Measurements from ENCODE around the gene PHACTR1.

The PHACTR1 gene

GRCh38 chr6:13248994-13249393 is 532.4 kb downstream of the PHACTR1 start:
- Histone ChIP-seq H4K20me1 (no peaks in the 10 kb centered on the region), H3K9me3 (peaks cover 21% of the 10 kb centered on the region), H3K27me3 (no peaks in the 10 kb centered on the region), H3K4me1 (peaks cover 26% of the 10 kb centered on the region), H3K9ac (no peak overlapping the region), H3K27ac (no peak overlapping the region), H3K36me3 (no peaks in the 10 kb centered on the region), H3K4me2 (no peak overlapping the region), H3K4me3 (no peak overlapping the region)
- no peak for TF ChIP-seq Cebpa-rat (IDR thresholded peaks at IDR 0.05)

GRCh38 chr6:13249817-13250216 is 533.2 kb downstream of the PHACTR1 start:
- no peak for TF ChIP-seq Cebpa-rat (IDR thresholded peaks at IDR 0.05)

GRCh38 chr6:13250703-13251102 is 534.1 kb downstream of the PHACTR1 start:
- 0 out of 2 replicates have a peak overlapping the region, but pooled peaks have one; percentile 5 for H3K4me2 ChIP-seq
- TF ChIP-seq Cebpa-rat (IDR thresholded peaks at IDR 0.05), result no peak
- H3K27me3 ChIP-seq, result no peaks in the 10 kb centered on the region
- no peak overlapping the region for H3K27ac ChIP-seq
- H3K9ac ChIP-seq, result no peak overlapping the region
- no peaks in the 10 kb centered on the region; the same call in 1 of the 2 replicates for H3K36me3 ChIP-seq
- H3K4me1 ChIP-seq, result peaks cover 38% of the 10 kb centered on the region
- H3K4me3 ChIP-seq, result no peak overlapping the region
- no peaks in the 10 kb centered on the region for H4K20me1 ChIP-seq
- H3K9me3 ChIP-seq, result peaks cover 19% of the 10 kb centered on the region

More at GRCh38 chr6:13249817-13250216, 533.2 kb downstream of the PHACTR1 start:
- Histone ChIP-seq H3K36me3 (no peaks in the 10 kb centered on the region), H3K4me3 (no peak overlapping the region), H3K9me3 (peaks cover 19% of the 10 kb centered on the region), H3K27ac (no peak overlapping the region), H3K4me1 (peaks cover 32% of the 10 kb centered on the region), H4K20me1 (no peaks in the 10 kb centered on the region), H3K4me2 (0 out of 2 replicates have a peak overlapping the region, but pooled peaks have one; percentile 5), H3K9ac (no peak overlapping the region), H3K27me3 (no peaks in the 10 kb centered on the region)

GRCh38 chr6:13251242-13251641 is 534.7 kb downstream of the PHACTR1 start:
- Histone ChIP-seq H3K4me1 (peaks cover 44% of the 10 kb centered on the region), H3K36me3 (no peaks in the 10 kb centered on the region; the same call in 1 of the 2 replicates), H3K27ac (no peak overlapping the region), H3K4me2 (no peak overlapping the region), H3K9me3 (peaks cover 19% of the 10 kb centered on the region), H3K9ac (no peak overlapping the region), H4K20me1 (no peaks in the 10 kb centered on the region), H3K4me3 (no peak overlapping the region), H3K27me3 (no peaks in the 10 kb centered on the region)
- TF ChIP-seq Cebpa-rat (IDR thresholded peaks at IDR 0.05), result no peak

- Histone ChIP-seq H3K27ac (no peak overlapping the region), H3K36me3 (no peaks in the 10 kb centered on the region; the same call in 1 of the 2 replicates), H3K9me3 (peaks cover 26% of the 10 kb centered on the region), H3K27me3 (no peaks in the 10 kb centered on the region), H3K4me2 (no peak overlapping the region), H3K4me1 (peaks cover 58% of the 10 kb centered on the region), H3K9ac (no peak overlapping the region), H3K4me3 (no peak overlapping the region), H4K20me1 (no peaks in the 10 kb centered on the region)
- TF ChIP-seq Cebpa-rat (IDR thresholded peaks at IDR 0.05), result no peak
Measured at GRCh38 chr6:13252790-13253189, 536.2 kb downstream of the PHACTR1 start.

- H3K4me1 ChIP-seq, result peaks cover 58% of the 10 kb centered on the region
- H3K9me3 ChIP-seq, result peaks cover 26% of the 10 kb centered on the region
- TF ChIP-seq Cebpa-rat (IDR thresholded peaks at IDR 0.05), result no peak
- no peak overlapping the region for H3K9ac ChIP-seq
- H3K27ac ChIP-seq, result no peak overlapping the region
- H4K20me1 ChIP-seq, result no peaks in the 10 kb centered on the region
- H3K4me3 ChIP-seq, result no peak overlapping the region
- no peaks in the 10 kb centered on the region for H3K27me3 ChIP-seq
- H3K4me2 ChIP-seq, result no peak overlapping the region; the same call in 1 of the 2 replicates
- no peaks in the 10 kb centered on the region; the same call in 1 of the 2 replicates for H3K36me3 ChIP-seq
Measured at GRCh38 chr6:13253272-13253671, 536.7 kb downstream of the PHACTR1 start.

GRCh38 chr6:13256266-13257001 is 539.9 kb downstream of the PHACTR1 start:
- Histone ChIP-seq H3K9me3 (peaks cover 26% of the 10 kb centered on the region), H3K9ac (no peak overlapping the region), H3K4me2 (peak overlapping the region; percentile 88; the same call in 1 of the 2 replicates), H3K27ac (0 out of 2 replicates have a peak overlapping the region, but pooled peaks have one; percentile 42), H3K4me1 (peaks cover 80% of the 10 kb centered on the region), H3K36me3 (no peaks in the 10 kb centered on the region; the same call in 1 of the 2 replicates), H4K20me1 (no peaks in the 10 kb centered on the region), H3K4me3 (0 out of 2 replicates have a peak overlapping the region, but pooled peaks have one; percentile 9), H3K27me3 (no peaks in the 10 kb centered on the region)
- no peak for TF ChIP-seq Cebpa-rat (IDR thresholded peaks at IDR 0.05)

GRCh38 chr6:13259393-13259792 is 542.8 kb downstream of the PHACTR1 start:
- Histone ChIP-seq H3K36me3 (no peaks in the 10 kb centered on the region; the same call in 1 of the 2 replicates), H3K9ac (peak overlapping the region; percentile 79; the same call in 1 of the 2 replicates), H3K9me3 (peaks cover 25% of the 10 kb centered on the region), H3K27ac (peak overlapping the region; percentile 94), H4K20me1 (no peaks in the 10 kb centered on the region), H3K4me1 (peaks cover 98% of the 10 kb centered on the region), H3K4me2 (peak overlapping the region; percentile 88), H3K27me3 (no peaks in the 10 kb centered on the region), H3K4me3 (no peak overlapping the region)
- no peak for TF ChIP-seq Cebpa-rat (IDR thresholded peaks at IDR 0.05)

- H4K20me1 ChIP-seq, result no peaks in the 10 kb centered on the region
- H3K4me1 ChIP-seq, result peaks cover 94% of the 10 kb centered on the region
- H3K9me3 ChIP-seq, result peaks cover 18% of the 10 kb centered on the region
- peak overlapping the region; percentile 88 for H3K4me2 ChIP-seq
- no peaks in the 10 kb centered on the region; the same call in 1 of the 2 replicates for H3K36me3 ChIP-seq
- peak overlapping the region; percentile 55; the same call in 1 of the 2 replicates for H3K4me3 ChIP-seq
- no peaks in the 10 kb centered on the region for H3K27me3 ChIP-seq
- H3K27ac ChIP-seq, result peak overlapping the region; percentile 94
- TF ChIP-seq Cebpa-rat (IDR thresholded peaks at IDR 0.05), result no peak
- H3K9ac ChIP-seq, result peak overlapping the region; percentile 79
Measured at GRCh38 chr6:13260101-13260598, 543.6 kb downstream of the PHACTR1 start.

- Histone ChIP-seq H3K4me1 (peaks cover 89% of the 10 kb centered on the region), H3K4me3 (peak overlapping the region; percentile 55), H3K27ac (peak overlapping the region; percentile 94), H3K9me3 (peaks cover 11% of the 10 kb centered on the region), H3K27me3 (no peaks in the 10 kb centered on the region), H3K4me2 (peak overlapping the region; percentile 88), H3K9ac (peak overlapping the region; percentile 79), H4K20me1 (no peaks in the 10 kb centered on the region), H3K36me3 (no peaks in the 10 kb centered on the region; the same call in 1 of the 2 replicates)
- no peak for TF ChIP-seq Cebpa-rat (IDR thresholded peaks at IDR 0.05)
Measured at GRCh38 chr6:13260831-13261230, 544.3 kb downstream of the PHACTR1 start.
